Loucy (cell line): Measurements from ENCODE around the gene PAK5.

Experiments used
- EZH2phosphoT487 ChIP-seq: fragments of 200-600 bp; IDR thresholded peaks from 2 replicates; pipeline ENCODE4 v1.6.1; 2018; ENCODE audit warnings: antibody characterized with exemption, mild to moderate bottlenecking, moderate library complexity, borderline replicate concordance
- TF ChIP-seq, protein P1 (sequence below): fragments of 200-600 bp; sonication (generic); conservative IDR thresholded peaks from 2 replicates; pipeline ENCODE4 v1.5.1; 2014; ENCODE audit warnings: mild to moderate bottlenecking, antibody characterized with exemption, low read length

DNA sequence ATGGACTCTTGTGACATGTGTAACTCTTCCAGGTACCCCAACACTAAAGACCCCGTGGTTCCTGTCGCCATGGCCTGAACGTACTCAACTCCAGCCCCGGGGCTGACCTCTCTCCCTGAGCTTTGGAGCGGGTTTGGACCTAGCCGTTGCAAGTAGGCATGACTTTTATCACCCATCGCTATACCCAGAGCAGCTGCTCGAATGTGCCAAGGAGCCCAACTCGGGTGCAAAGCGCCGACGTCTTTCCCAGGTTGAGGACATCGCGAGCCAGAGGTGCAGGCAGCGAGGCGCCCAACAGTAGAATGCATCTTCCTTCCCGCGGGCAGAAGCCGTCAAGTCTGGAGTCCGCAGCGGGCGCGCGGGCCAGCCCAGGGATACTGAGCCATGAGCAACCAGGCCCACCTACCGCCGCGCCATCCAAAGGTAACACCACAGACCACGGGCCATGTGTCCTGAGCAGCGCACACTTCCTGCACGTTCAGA lies 330.1 kb downstream of the PAK5 start:
- TF ChIP-seq, protein P1, sequence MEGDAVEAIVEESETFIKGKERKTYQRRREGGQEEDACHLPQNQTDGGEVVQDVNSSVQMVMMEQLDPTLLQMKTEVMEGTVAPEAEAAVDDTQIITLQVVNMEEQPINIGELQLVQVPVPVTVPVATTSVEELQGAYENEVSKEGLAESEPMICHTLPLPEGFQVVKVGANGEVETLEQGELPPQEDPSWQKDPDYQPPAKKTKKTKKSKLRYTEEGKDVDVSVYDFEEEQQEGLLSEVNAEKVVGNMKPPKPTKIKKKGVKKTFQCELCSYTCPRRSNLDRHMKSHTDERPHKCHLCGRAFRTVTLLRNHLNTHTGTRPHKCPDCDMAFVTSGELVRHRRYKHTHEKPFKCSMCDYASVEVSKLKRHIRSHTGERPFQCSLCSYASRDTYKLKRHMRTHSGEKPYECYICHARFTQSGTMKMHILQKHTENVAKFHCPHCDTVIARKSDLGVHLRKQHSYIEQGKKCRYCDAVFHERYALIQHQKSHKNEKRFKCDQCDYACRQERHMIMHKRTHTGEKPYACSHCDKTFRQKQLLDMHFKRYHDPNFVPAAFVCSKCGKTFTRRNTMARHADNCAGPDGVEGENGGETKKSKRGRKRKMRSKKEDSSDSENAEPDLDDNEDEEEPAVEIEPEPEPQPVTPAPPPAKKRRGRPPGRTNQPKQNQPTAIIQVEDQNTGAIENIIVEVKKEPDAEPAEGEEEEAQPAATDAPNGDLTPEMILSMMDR = no peak
- no peak for TF ChIP-seq EZH2phosphoT487
